NCI-H2107 treated with DMSO at 0.1 percent for 48 hours (cell line): ENCODE measurements around the gene MFAP2.
A peak's percentile ranks its signal among the peaks of the same experiment; 100 is the strongest.

Experiments
- DNase-seq: peaks from one replicate; lab custom pipeline; 2025; ENCODE audit not compliant: unreplicated experiment; lab: John Stamatoyannopoulos, UW

The MFAP2 gene

GRCh38 chr1:16980473-16981268, at the start of gene MFAP2:
MFAP2 (minus strand) TSS chr1:16980620; CDS start chr1:16978273, 2,347 bp downstream.
- no peak for DNase-seq

GRCh38 chr1:17030206-17030605, 49.8 kb upstream of the MFAP2 start:
- DNase-seq, result no peak

- DNase-seq, result no peak
Observed at GRCh38 chr1:17028662-17029188, 48.3 kb upstream of the MFAP2 start.

- DNase-seq, result peak; percentile 23
Observed at GRCh38 chr1:17027900-17028299, 47.5 kb upstream of the MFAP2 start.

- DNase-seq, result no peak
Observed at GRCh38 chr1:17027403-17027802, 47.0 kb upstream of the MFAP2 start.

GRCh38 chr1:17024721-17025120, 44.3 kb upstream of the MFAP2 start:
- no peak for DNase-seq

- DNase-seq, result no peak
Observed at GRCh38 chr1:17023573-17023972, 43.2 kb upstream of the MFAP2 start.

- no peak for DNase-seq
Observed at GRCh38 chr1:17023102-17023501, 42.7 kb upstream of the MFAP2 start.

GRCh38 chr1:17021896-17022295, 41.5 kb upstream of the MFAP2 start:
- DNase-seq, result no peak

- DNase-seq, result no peak
Observed at GRCh38 chr1:17020502-17020901, 40.1 kb upstream of the MFAP2 start.

- no peak for DNase-seq
Observed at GRCh38 chr1:17018849-17019248, 38.4 kb upstream of the MFAP2 start.

- no peak for DNase-seq
Observed at GRCh38 chr1:17017435-17017834, 37.0 kb upstream of the MFAP2 start.

- no peak for DNase-seq
Observed at GRCh38 chr1:17016317-17016661, 35.9 kb upstream of the MFAP2 start.

GRCh38 chr1:17014671-17015567, 34.5 kb upstream of the MFAP2 start:
- DNase-seq, result no peak

- no peak for DNase-seq
Observed at GRCh38 chr1:17013491-17014320, 33.3 kb upstream of the MFAP2 start.

- DNase-seq, result no peak
Observed at GRCh38 chr1:17012775-17013490, 32.5 kb upstream of the MFAP2 start.

GRCh38 chr1:17011439-17012307, 31.3 kb upstream of the MFAP2 start, which contains the start of gene ATP13A2:
ATP13A2 (minus strand) TSS chr1:17011928; CDS start chr1:17011738, 190 bp downstream.
- peak; percentile 42 for DNase-seq

GRCh38 chr1:17011092-17011438, 30.6 kb upstream of the MFAP2 start:
- DNase-seq, result no peak

- DNase-seq, result no peak
Observed at GRCh38 chr1:17009706-17010105, 29.3 kb upstream of the MFAP2 start.
